HepG2 (cell line): ENCODE data around the gene NOB1. TPM values are rescaled to one million over a fixed set of nuclear protein-coding genes. Genes with fewer than 3 reads are reported as not detected.

Source experiments
- ATF2 ChIP-seq: sonication (generic); formaldehyde crosslinking; IDR thresholded peaks from 2 replicates; pipeline ENCODE4 v1.4.0; 2020; ENCODE audit warnings: missing genetic modification reagents
- ELF1 ChIP-seq: sonication (generic); formaldehyde crosslinking; IDR thresholded peaks from 2 replicates; pipeline ENCODE4 v1.4.0; 2020; ENCODE audit warnings: missing genetic modification reagents
- ELF3 ChIP-seq: IDR thresholded peaks from 2 replicates; pipeline ENCODE4 v1.6.1; 2016; ENCODE audit warnings: missing genetic modification reagents, missing compliant biosample characterization
- ELF4 ChIP-seq: sonication (generic); formaldehyde crosslinking; IDR thresholded peaks from 2 replicates; pipeline ENCODE4 v1.5.0; 2020; ENCODE audit warnings: missing genetic modification reagents, mild to moderate bottlenecking, moderate library complexity, borderline replicate concordance
- KDM2A ChIP-seq: sonication (generic); formaldehyde crosslinking; IDR thresholded peaks from 2 replicates; pipeline ENCODE4 v1.4.0; 2020; ENCODE audit warnings: low read depth, missing genetic modification reagents, borderline replicate concordance
- LCORL ChIP-seq, 2 experiments: fragments of 450-650 bp in 1 of 2; sonication (generic) in 1 of 2; formaldehyde crosslinking in 1 of 2; IDR thresholded peaks; 2 replicates each; pipeline versions ENCODE4 v1.5.0 to v1.6.1; 2017 to 2020; ENCODE audit warnings: antibody characterized with exemption in 1 of 2, missing genetic modification reagents in 1 of 2
- NFE2L1 ChIP-seq: sonication (generic); formaldehyde crosslinking; IDR thresholded peaks from 2 replicates; pipeline ENCODE4 v1.4.0; 2020; ENCODE audit warnings: missing genetic modification reagents, mild to moderate bottlenecking, borderline replicate concordance
- RAD51 ChIP-seq: fragments of 450-650 bp; IDR thresholded peaks from 2 replicates; pipeline ENCODE4 v1.6.1; 2016; ENCODE audit warnings: borderline replicate concordance
- SIX1 ChIP-seq: sonication (generic); formaldehyde crosslinking; IDR thresholded peaks from 2 replicates; pipeline ENCODE4 v1.4.0; 2020; ENCODE audit warnings: missing genetic modification reagents, borderline replicate concordance
- ZBTB49 ChIP-seq: sonication (generic); formaldehyde crosslinking; IDR thresholded peaks from 2 replicates; pipeline ENCODE4 v1.4.0; 2020; ENCODE audit warnings: missing genetic modification reagents, borderline replicate concordance
- ZFP62 ChIP-seq: sonication (generic); formaldehyde crosslinking; IDR thresholded peaks from 2 replicates; pipeline ENCODE4 v1.4.0; 2020; ENCODE audit warnings: missing genetic modification reagents
- ZNF142 ChIP-seq: sonication (generic); formaldehyde crosslinking; IDR thresholded peaks from 2 replicates; pipeline ENCODE4 v1.4.0; 2020; ENCODE audit warnings: missing genetic modification reagents
- ZNF160 ChIP-seq: sonication (generic); formaldehyde crosslinking; IDR thresholded peaks from 2 replicates; pipeline ENCODE4 v1.8.0; 2022; ENCODE audit warnings: mild to moderate bottlenecking, inconsistent platforms, missing genetic modification reagents
- ZNF451 ChIP-seq: sonication (generic); formaldehyde crosslinking; IDR thresholded peaks from 2 replicates; pipeline ENCODE4 v1.5.0; 2020; ENCODE audit warnings: mild to moderate bottlenecking, missing genetic modification reagents
- ZNF614 ChIP-seq: IDR thresholded peaks from 2 replicates; pipeline ENCODE4 v1.6.1; 2018; ENCODE audit warnings: missing biosample characterization, missing genetic modification reagents, inconsistent platforms, borderline replicate concordance
- ZNF616 ChIP-seq: sonication (generic); formaldehyde crosslinking; IDR thresholded peaks from 2 replicates; pipeline ENCODE4 v1.5.0; 2020; ENCODE audit warnings: low read depth, mild to moderate bottlenecking, missing genetic modification reagents
- polyA plus RNA-seq, 8 experiments: library from polyadenylated mRNA; depleted of rRNA in 3 of 8; stranded (reverse) in 7 of 8; unstranded in 1 of 8; fragments of >200 nt; fragmentation: Illumina TruSeq in 4 of 8; extraction: Trizol in 4 of 8; gene quantifications; 2 replicates each; pipeline versions ENCODE4 v1.2.1 to v1.2.3, GENCODE V29; 2011 to 2016; ENCODE audit warnings: low read depth in 4 of 8, missing spikeins in 1 of 8, mixed read lengths in 1 of 8; ENCODE audit not compliant: insufficient read depth in 1 of 8
- total RNA-seq, 5 experiments: library from RNA; depleted of rRNA; stranded (reverse); fragments of >200 nt; fragmentation: Illumina TruSeq; extraction: Trizol; gene quantifications; 2 replicates each; pipeline ENCODE4 v1.2.3, GENCODE V29; 2016; ENCODE audit warnings: low read depth in 1 of 5
- TF ChIP-seq, protein P1 (sequence below): sonication (generic); formaldehyde crosslinking; IDR thresholded peaks from 2 replicates; pipeline ENCODE4 v1.8.0; 2023; ENCODE audit warnings: mild to moderate bottlenecking, missing genetic modification reagents

The NOB1 gene
- total and polyA plus RNA-seq, 2 of the 13 experiments (the other 11 are each of a cell fraction or from before 2014, with no cell fraction given): 47.1 to 162 TPM

- TF ChIP-seq ZNF142 (CRISPR knock-in tag): 0 out of 2 replicates have a peak, but pooled peaks have one; percentile 33
- no peak for TF ChIP-seq KDM2A
- TF ChIP-seq ZNF614 (CRISPR knock-in tag): 0 out of 2 replicates have a peak, but pooled peaks have one; percentile 56
- no peak for TF ChIP-seq NFE2L1 (CRISPR knock-in tag)
- TF ChIP-seq LCORL (IDR thresholded peaks at IDR 0.05): no peak
- TF ChIP-seq LCORL (CRISPR knock-in tag; IDR thresholded peaks at IDR 0.05): no peak; the same call in 1 of the 2 replicates
- TF ChIP-seq ZNF616 (CRISPR knock-in tag): no peak
- no peak for TF ChIP-seq ELF4 (CRISPR knock-in tag)
- no peak; the same call in 1 of the 2 replicates for TF ChIP-seq SIX1
- 0 out of 2 replicates have a peak, but pooled peaks have one; percentile 9 for TF ChIP-seq ELF1
- TF ChIP-seq ZBTB49 (CRISPR knock-in tag): 0 out of 2 replicates have a peak, but pooled peaks have one; percentile 17
- TF ChIP-seq ZNF160: no peak
- TF ChIP-seq, protein P1, sequence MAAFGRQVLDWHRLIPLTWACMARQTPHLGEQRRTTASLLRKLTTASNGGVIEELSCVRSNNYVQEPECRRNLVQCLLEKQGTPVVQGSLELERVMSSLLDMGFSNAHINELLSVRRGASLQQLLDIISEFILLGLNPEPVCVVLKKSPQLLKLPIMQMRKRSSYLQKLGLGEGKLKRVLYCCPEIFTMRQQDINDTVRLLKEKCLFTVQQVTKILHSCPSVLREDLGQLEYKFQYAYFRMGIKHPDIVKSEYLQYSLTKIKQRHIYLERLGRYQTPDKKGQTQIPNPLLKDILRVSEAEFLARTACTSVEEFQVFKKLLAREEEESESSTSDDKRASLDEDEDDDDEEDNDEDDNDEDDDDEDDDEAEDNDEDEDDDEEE: no peak; the same call in 1 of the 2 replicates
- TF ChIP-seq ATF2: peak; percentile 57; the same call in 1 of the 2 replicates
- no peak for TF ChIP-seq ZNF451 (CRISPR knock-in tag)
- no peak for TF ChIP-seq RAD51
- no peak for TF ChIP-seq ELF3 (CRISPR knock-in tag)
- no peak for TF ChIP-seq ZFP62 (CRISPR knock-in tag)
These were observed 8.3 kb upstream of the NOB1 start (continued) for GRCh38 chr16:69762814-69763598.
